Liver (tissue), 9 donors: ENCODE results near the gene OR2G3. TPM values are rescaled to one million over a fixed set of nuclear protein-coding genes. Genes with fewer than 3 reads are reported as not detected.

Source experiments
- DNase-seq: peaks from one replicate; pipeline ENCODE4 v3.0.0-alpha.2; 2017; ENCODE audit warnings: low spot score
- H3K27ac ChIP-seq, 2 donors: one replicate each; pipeline ENCODE4 v1.7.0; 2013; ENCODE audit warnings: inconsistent platforms in 2 of 2, low read length in 2 of 2, control low read depth in 1 of 2, low read depth in 1 of 2, mild to moderate bottlenecking in 1 of 2
- H3K27me3 ChIP-seq, 4 donors: one replicate each; pipeline versions ENCODE4 v1.6.1 to v1.7.0; 2013; ENCODE audit warnings: low read length in 3 of 4, inconsistent platforms in 1 of 4, mild to moderate bottlenecking in 1 of 4, moderate library complexity in 1 of 4; ENCODE audit not compliant: control insufficient read depth in 4 of 4, insufficient read depth in 4 of 4
- H3K36me3 ChIP-seq, 4 donors: one replicate each; pipeline versions ENCODE4 v1.6.1 to v1.7.0; 2013; ENCODE audit warnings: low read length in 3 of 4, mild to moderate bottlenecking in 3 of 4, low read depth in 1 of 4, moderate library complexity in 1 of 4; ENCODE audit not compliant: control insufficient read depth in 4 of 4, insufficient read depth in 3 of 4
- H3K4me1 ChIP-seq, 4 donors: one replicate each; pipeline versions ENCODE4 v1.6.1 to v1.7.0; 2013; ENCODE audit warnings: low read length in 3 of 4, mild to moderate bottlenecking in 3 of 4, moderate library complexity in 1 of 4; ENCODE audit not compliant: control insufficient read depth in 4 of 4, insufficient read depth in 4 of 4
- H3K4me3 ChIP-seq, 3 donors: one replicate each; pipeline versions ENCODE4 v1.6.1 to v1.7.0; 2013; ENCODE audit warnings: low read length in 3 of 3, control low read depth in 1 of 3, low read depth in 1 of 3, mild to moderate bottlenecking in 1 of 3
- H3K9ac ChIP-seq, 2 donors: one replicate each; pipeline ENCODE4 v1.7.0; 2013; ENCODE audit warnings: low read length in 2 of 2, mild to moderate bottlenecking in 2 of 2, moderate library complexity in 2 of 2, control low read depth in 1 of 2, low read depth in 1 of 2
- H3K9me3 ChIP-seq, 4 donors: one replicate each; pipeline versions ENCODE4 v1.6.1 to v1.7.0; 2013; ENCODE audit warnings: low read length in 3 of 4; ENCODE audit not compliant: control insufficient read depth in 4 of 4
- EGR1 ChIP-seq, 2 donors: IDR thresholded peaks; 2 replicates each; pipeline ENCODE4 v1.6.1; 2016 to 2018; ENCODE audit warnings: antibody characterized with exemption in 2 of 2, low read depth in 2 of 2
- FOXA1 ChIP-seq: IDR thresholded peaks from 2 replicates; pipeline ENCODE4 v1.6.1; 2016; ENCODE audit warnings: antibody characterized with exemption
- FOXA2 ChIP-seq: IDR thresholded peaks from 2 replicates; pipeline ENCODE4 v1.6.1; 2016; ENCODE audit warnings: antibody characterized with exemption
- GABPA ChIP-seq, 2 donors: IDR thresholded peaks in 1 of 2; conservative IDR thresholded peaks in 1 of 2; 2 replicates each; pipeline ENCODE4 v1.6.1; 2016; ENCODE audit warnings: antibody characterized with exemption in 2 of 2, mild to moderate bottlenecking in 1 of 2, moderate library complexity in 1 of 2
- HNF4A ChIP-seq, 2 donors: conservative IDR thresholded peaks; 2 replicates each; pipeline ENCODE4 v1.6.1; 2016; ENCODE audit warnings: antibody characterized with exemption in 2 of 2, mild to moderate bottlenecking in 2 of 2
- HNF4G ChIP-seq: IDR thresholded peaks from 2 replicates; pipeline ENCODE4 v1.6.1; 2016; ENCODE audit warnings: antibody characterized with exemption
- JUND ChIP-seq, 2 donors: IDR thresholded peaks; 2 replicates each; pipeline ENCODE4 v1.6.1; 2016; ENCODE audit warnings: antibody characterized with exemption in 2 of 2
- RAD21 ChIP-seq, 2 donors: IDR thresholded peaks; 2 replicates each; pipeline ENCODE4 v1.6.1; 2016; ENCODE audit warnings: antibody characterized with exemption in 2 of 2, mild to moderate bottlenecking in 2 of 2
- TAF1 ChIP-seq: conservative IDR thresholded peaks from 2 replicates; pipeline ENCODE4 v1.6.1; 2016; ENCODE audit warnings: antibody characterized with exemption, mild to moderate bottlenecking
- YY1 ChIP-seq: IDR thresholded peaks from 2 replicates; pipeline ENCODE4 v1.6.1; 2016; ENCODE audit warnings: antibody characterized with exemption, mild to moderate bottlenecking
- WGBS: extraction: QIAGEN DNeasy Blood & Tissue Kit; methylation state at CpG from one replicate; pipeline ENCODE4 v1.1.7; 2013; 5-methylcytosine and 5-hydroxymethylcytosine counted together
- polyA plus RNA-seq, 2 donors: library from polyadenylated mRNA; stranded (reverse) in 1 of 2; unstranded in 1 of 2; fragments of 200-250 nt in 1 of 2; fragments of >200 nt in 1 of 2; fragmentation: Nextera tagmentation in 1 of 2; extraction: Ambion mirVana in 1 of 2; gene quantifications; one replicate each; pipeline versions ENCODE4 v1.2.1 to v1.2.3, GENCODE V29; 2013 to 2015
- total RNA-seq, 2 donors: library from RNA; depleted of rRNA; stranded (reverse); fragments of >200 nt; gene quantifications; one replicate each; pipeline ENCODE4 v1.2.3, GENCODE V29; 2014
- TF ChIP-seq, protein P1 (sequence below): IDR thresholded peaks from 2 replicates; pipeline ENCODE4 v1.6.1; 2016; ENCODE audit warnings: antibody characterized with exemption, mild to moderate bottlenecking
- TF ChIP-seq, protein P2 (sequence below): IDR thresholded peaks from 2 replicates; pipeline ENCODE4 v1.6.1; 2016; ENCODE audit warnings: antibody characterized with exemption
- TF ChIP-seq, protein P3 (sequence below): IDR thresholded peaks from 2 replicates; pipeline ENCODE4 v1.6.1; 2016; ENCODE audit warnings: antibody characterized with exemption
- TF ChIP-seq, protein P4 (sequence below): IDR thresholded peaks from 2 replicates; pipeline ENCODE4 v1.6.1; 2016; ENCODE audit warnings: antibody characterized with exemption
- TF ChIP-seq, protein P5 (sequence below): fragments of 150-350 bp; IDR thresholded peaks from 2 replicates; pipeline ENCODE4 v1.5.1; 2017; ENCODE audit warnings: improper control_type of control experiment, low read depth, low read length; ENCODE audit not compliant: missing input control
- donor health status: healthy.
- donor health status: healthy.
- donor health status: healthy.
- donor health status: healthy.
- donor health status: healthy.

Gene OR2G3
- total and polyA plus RNA-seq, 4 donors: not detected

DNA sequence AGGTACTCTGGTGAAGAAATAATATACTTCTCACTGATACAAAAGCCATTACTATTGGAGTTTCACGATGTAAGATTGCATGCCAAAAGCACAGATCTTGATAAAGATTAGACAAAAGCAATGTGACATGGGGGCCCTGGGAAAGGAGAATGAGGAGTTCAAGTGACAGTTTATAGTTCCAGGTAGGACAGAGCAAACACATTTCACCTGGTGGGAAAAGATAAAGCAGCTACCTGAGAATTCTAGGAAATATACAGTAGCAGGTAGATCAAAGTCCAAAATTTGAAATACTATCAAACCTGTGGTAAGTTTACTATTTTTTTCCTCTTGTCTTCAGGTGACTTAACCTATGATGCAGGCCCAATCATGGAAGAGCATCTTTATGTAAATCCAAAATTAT is 8.0 kb downstream of the OR2G3 start:
- WGBS: 62% methylated on average over 1 of the region's 1 CpG
- no peak overlapping the region for H3K9ac ChIP-seq
- DNase-seq: no peak
- H3K9me3 ChIP-seq: no peaks in the 10 kb centered on the region
- no peak overlapping the region for H3K27ac ChIP-seq
- H3K27me3 ChIP-seq: no peaks in the 10 kb centered on the region
- H3K4me3 ChIP-seq: no peak overlapping the region
- TF ChIP-seq, protein P1, sequence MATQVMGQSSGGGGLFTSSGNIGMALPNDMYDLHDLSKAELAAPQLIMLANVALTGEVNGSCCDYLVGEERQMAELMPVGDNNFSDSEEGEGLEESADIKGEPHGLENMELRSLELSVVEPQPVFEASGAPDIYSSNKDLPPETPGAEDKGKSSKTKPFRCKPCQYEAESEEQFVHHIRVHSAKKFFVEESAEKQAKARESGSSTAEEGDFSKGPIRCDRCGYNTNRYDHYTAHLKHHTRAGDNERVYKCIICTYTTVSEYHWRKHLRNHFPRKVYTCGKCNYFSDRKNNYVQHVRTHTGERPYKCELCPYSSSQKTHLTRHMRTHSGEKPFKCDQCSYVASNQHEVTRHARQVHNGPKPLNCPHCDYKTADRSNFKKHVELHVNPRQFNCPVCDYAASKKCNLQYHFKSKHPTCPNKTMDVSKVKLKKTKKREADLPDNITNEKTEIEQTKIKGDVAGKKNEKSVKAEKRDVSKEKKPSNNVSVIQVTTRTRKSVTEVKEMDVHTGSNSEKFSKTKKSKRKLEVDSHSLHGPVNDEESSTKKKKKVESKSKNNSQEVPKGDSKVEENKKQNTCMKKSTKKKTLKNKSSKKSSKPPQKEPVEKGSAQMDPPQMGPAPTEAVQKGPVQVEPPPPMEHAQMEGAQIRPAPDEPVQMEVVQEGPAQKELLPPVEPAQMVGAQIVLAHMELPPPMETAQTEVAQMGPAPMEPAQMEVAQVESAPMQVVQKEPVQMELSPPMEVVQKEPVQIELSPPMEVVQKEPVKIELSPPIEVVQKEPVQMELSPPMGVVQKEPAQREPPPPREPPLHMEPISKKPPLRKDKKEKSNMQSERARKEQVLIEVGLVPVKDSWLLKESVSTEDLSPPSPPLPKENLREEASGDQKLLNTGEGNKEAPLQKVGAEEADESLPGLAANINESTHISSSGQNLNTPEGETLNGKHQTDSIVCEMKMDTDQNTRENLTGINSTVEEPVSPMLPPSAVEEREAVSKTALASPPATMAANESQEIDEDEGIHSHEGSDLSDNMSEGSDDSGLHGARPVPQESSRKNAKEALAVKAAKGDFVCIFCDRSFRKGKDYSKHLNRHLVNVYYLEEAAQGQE: no peak
- no peak for TF ChIP-seq EGR1 (IDR thresholded peaks at IDR 0.05; ENCODE audit: low read depth in 2 of 2)
- TF ChIP-seq RAD21 (IDR thresholded peaks at IDR 0.05): no peak
- TF ChIP-seq FOXA2: no peak
- TF ChIP-seq JUND (IDR thresholded peaks at IDR 0.05): no peak
- TF ChIP-seq, protein P2, sequence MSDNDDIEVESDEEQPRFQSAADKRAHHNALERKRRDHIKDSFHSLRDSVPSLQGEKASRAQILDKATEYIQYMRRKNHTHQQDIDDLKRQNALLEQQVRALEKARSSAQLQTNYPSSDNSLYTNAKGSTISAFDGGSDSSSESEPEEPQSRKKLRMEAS: no peak
- TF ChIP-seq HNF4A (conservative IDR thresholded peaks at IDR 0.05): no peak
- TF ChIP-seq, protein P3, sequence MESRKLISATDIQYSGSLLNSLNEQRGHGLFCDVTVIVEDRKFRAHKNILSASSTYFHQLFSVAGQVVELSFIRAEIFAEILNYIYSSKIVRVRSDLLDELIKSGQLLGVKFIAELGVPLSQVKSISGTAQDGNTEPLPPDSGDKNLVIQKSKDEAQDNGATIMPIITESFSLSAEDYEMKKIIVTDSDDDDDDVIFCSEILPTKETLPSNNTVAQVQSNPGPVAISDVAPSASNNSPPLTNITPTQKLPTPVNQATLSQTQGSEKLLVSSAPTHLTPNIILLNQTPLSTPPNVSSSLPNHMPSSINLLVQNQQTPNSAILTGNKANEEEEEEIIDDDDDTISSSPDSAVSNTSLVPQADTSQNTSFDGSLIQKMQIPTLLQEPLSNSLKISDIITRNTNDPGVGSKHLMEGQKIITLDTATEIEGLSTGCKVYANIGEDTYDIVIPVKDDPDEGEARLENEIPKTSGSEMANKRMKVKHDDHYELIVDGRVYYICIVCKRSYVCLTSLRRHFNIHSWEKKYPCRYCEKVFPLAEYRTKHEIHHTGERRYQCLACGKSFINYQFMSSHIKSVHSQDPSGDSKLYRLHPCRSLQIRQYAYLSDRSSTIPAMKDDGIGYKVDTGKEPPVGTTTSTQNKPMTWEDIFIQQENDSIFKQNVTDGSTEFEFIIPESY: no peak
- TF ChIP-seq, protein P4, sequence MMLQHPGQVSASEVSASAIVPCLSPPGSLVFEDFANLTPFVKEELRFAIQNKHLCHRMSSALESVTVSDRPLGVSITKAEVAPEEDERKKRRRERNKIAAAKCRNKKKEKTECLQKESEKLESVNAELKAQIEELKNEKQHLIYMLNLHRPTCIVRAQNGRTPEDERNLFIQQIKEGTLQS: no peak
- H3K4me1 ChIP-seq: no peaks in the 10 kb centered on the region
- no peaks in the 10 kb centered on the region for H3K36me3 ChIP-seq

DNA sequence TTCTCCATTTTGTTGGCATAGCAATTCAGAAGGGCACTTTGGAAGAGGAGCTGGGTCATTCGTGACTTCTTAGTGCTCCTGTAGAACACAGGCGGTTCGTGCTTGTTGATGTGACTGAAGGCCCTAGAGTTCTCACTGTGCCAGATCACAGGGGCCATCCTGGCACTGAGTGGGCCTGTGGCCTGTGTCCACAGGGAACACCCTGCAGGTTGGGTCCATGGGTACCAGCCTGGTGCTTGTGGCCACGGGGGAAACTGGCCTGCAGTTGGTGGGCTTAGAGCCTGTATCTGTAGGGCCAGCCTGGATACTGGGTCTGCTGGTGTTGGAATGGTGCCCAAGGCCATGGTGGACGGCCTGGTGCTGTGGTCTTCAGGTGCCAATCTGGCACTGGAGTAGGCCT is 9.2 kb downstream of the OR2G3 start:
- Histone ChIP-seq H3K4me3 (no peak overlapping the region), H3K36me3 (no peaks in the 10 kb centered on the region), H3K27ac (no peak overlapping the region), H3K4me1 (no peaks in the 10 kb centered on the region), H3K9me3 (no peaks in the 10 kb centered on the region), H3K27me3 (no peaks in the 10 kb centered on the region), H3K9ac (no peak overlapping the region)
- TF ChIP-seq, protein P3: no peak
- TF ChIP-seq JUND (IDR thresholded peaks at IDR 0.05): no peak
- TF ChIP-seq FOXA2: no peak
- no peak for TF ChIP-seq FOXA1
- TF ChIP-seq EGR1 (IDR thresholded peaks at IDR 0.05; ENCODE audit: low read depth in 2 of 2): no peak
- TF ChIP-seq, protein P4: no peak
- TF ChIP-seq GABPA (IDR thresholded peaks at IDR 0.05 in 1 of 2, conservative IDR thresholded peaks at IDR 0.05 in 1 of 2): no peak
- TF ChIP-seq, protein P5, sequence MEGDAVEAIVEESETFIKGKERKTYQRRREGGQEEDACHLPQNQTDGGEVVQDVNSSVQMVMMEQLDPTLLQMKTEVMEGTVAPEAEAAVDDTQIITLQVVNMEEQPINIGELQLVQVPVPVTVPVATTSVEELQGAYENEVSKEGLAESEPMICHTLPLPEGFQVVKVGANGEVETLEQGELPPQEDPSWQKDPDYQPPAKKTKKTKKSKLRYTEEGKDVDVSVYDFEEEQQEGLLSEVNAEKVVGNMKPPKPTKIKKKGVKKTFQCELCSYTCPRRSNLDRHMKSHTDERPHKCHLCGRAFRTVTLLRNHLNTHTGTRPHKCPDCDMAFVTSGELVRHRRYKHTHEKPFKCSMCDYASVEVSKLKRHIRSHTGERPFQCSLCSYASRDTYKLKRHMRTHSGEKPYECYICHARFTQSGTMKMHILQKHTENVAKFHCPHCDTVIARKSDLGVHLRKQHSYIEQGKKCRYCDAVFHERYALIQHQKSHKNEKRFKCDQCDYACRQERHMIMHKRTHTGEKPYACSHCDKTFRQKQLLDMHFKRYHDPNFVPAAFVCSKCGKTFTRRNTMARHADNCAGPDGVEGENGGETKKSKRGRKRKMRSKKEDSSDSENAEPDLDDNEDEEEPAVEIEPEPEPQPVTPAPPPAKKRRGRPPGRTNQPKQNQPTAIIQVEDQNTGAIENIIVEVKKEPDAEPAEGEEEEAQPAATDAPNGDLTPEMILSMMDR: no peak
- TF ChIP-seq TAF1: no peak
- no peak for TF ChIP-seq YY1
- TF ChIP-seq HNF4G: no peak
- 75% methylated on average over 5 of the region's 5 CpGs for WGBS
- DNase-seq: no peak
